ENCODE data around the gene KIR3DL3. TPM values are rescaled to one million over a fixed set of nuclear protein-coding genes. Genes with fewer than 3 reads are reported as not detected.
"Not testable (repeated sequence)": the region's sequence is repeated elsewhere in the genome, so short reads cannot be mapped to it uniquely, and the experiment has no call there.

Gene KIR3DL3
- total RNA-seq, 4 donors from 2014 or later, result not detected

DNA sequence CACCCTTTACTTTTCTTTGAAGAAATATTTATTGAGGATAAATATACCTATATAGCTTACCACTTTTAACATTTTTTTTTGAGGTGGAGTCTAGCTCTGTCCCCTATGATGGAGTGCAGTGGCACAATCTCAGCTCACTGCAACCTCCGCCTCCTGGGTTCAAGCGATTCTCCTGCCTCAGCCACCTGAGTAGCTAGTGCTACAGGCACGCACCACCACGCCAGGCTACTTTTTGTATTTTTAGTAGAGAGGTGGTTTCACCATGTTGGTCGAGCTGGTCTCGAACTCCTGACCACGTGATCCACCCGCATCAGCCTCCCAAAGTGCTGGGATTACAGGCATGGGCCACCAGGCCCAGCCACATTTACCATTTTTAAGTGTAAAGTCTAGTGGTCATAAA is 51.6 kb downstream of the KIR3DL3 start:
- H3K4me1 ChIP-seq; intact Hi-C loops (cut with DNase I); H3K27ac ChIP-seq (replicated peaks in 1 of 4); H3K9me3 ChIP-seq; H3K4me3 ChIP-seq; H3K36me3 ChIP-seq; H3K27me3 ChIP-seq; DNase-seq (ENCODE audit: extremely low spot score): not testable (repeated sequence)
- 80% methylated on average over 8 of the region's 8 CpGs for WGBS

DNA sequence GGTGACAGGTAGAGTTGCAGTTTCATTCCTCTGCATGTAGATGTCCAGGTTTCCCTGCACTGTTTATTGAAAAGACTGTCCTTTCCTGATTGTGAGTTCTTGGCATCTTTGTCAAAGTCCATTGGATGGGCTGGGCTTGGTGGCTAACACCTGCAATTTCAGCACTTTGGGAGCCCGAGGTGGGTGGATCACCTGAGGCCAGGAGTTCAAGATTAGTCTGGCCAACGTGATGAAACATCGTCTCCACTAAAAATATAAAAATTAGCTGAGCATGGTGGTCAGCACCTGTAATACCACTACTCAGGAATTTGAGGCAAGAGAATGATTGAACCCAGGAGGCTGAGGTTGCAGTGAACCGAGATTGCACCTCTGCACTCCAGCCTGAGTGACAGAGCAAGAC is 53.6 kb downstream of the KIR3DL3 start:
- H3K36me3 ChIP-seq; H3K27me3 ChIP-seq; DNase-seq (ENCODE audit: extremely low spot score); H3K4me1 ChIP-seq; H3K4me3 ChIP-seq; H3K27ac ChIP-seq (replicated peaks in 1 of 4); intact Hi-C loops (cut with DNase I); H3K9me3 ChIP-seq: not testable (repeated sequence)
- 70% methylated on average over 4 of the region's 4 CpGs for WGBS

DNA sequence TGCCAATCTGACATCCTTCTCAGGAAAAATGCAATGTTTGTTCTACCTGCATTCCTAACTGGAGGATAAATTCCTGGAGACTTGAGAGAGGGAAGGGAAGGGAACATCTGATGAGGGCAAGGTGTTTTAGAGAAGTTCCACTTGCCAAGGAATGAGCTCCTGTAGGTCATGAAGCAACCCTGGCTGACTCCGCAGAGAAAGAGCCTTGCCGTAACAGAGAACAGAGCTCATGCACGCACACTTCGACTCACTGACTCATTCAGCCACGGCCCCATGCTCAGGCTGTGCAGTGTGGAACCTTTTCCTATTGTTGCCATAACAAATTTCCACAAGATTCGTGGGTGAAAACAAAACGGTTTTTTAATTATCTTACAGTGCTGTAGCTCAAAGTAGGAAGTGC is 54.7 kb downstream of the KIR3DL3 start:
- H3K9me3 ChIP-seq; DNase-seq (ENCODE audit: extremely low spot score); H3K36me3 ChIP-seq; H3K27ac ChIP-seq (replicated peaks in 1 of 4); H3K4me3 ChIP-seq; intact Hi-C loops (cut with DNase I); H3K4me1 ChIP-seq; H3K27me3 ChIP-seq: not testable (repeated sequence)
- WGBS, result 82% methylated on average over 7 of the region's 7 CpGs

DNA sequence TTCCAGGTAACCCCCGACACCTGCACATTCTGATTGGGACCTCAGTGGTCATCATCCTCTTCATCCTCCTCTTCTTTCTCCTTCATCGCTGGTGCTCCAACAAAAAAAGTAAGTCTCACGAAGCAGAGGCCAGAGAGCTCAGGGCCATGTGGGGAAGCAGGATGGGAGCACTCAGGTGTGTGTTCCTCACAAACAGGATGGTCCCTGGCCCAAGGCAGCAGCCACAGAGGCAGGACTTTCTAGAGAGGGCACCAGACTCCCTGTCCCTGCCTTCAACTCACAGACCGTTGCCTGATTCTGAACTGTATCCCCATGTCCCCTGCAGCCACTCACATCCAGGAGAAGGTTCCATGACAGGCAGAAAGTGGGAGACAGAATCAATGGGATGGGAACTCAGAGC is 58.7 kb downstream of the KIR3DL3 start:
- H3K36me3 ChIP-seq; H3K4me1 ChIP-seq; H3K4me3 ChIP-seq; intact Hi-C loops (cut with DNase I); H3K27ac ChIP-seq (replicated peaks in 1 of 4); DNase-seq (ENCODE audit: extremely low spot score); H3K9me3 ChIP-seq: not testable (repeated sequence)
- 80% methylated on average over 3 of the region's 4 CpGs for WGBS
- H3K27me3 ChIP-seq, result peaks cover 0 to 23% (median 0%) of the 10 kb centered on the region in 4 donors

Small RNA genes lying within 50 kb of the gene (small RNA-seq; reads per million reads assigned to genes)
- gene AC245128.2 (0 reads per million in 3 donors), gene KIR3DP1 (0 reads per million in 3 donors)

Other genes starting within 250 kb of the KIR3DL3 start
- gene LAIR2, start 221.6 kb upstream of the KIR3DL3 start, total RNA-seq, result not detected
- gene LILRA2, start 150.7 kb upstream of the KIR3DL3 start, total RNA-seq, result 1 to 10 TPM in 3 of 4 donors, under 1 TPM in 1; 0.83 to 4.6 (median 2.3) TPM
- gene LILRA1, start 130.8 kb upstream of the KIR3DL3 start, total RNA-seq, result 1 to 10 TPM in 1 of 4 donors, under 1 TPM in 3; 0.23 to 2.0 (median 0.47) TPM
- 1 to 10 TPM; 1.4 to 5.0 (median 2.7) TPM for gene LILRB1, start 94.0 kb upstream of the KIR3DL3 start, total RNA-seq
- gene LILRB4, start 61.5 kb upstream of the KIR3DL3 start, total RNA-seq, result 10 to 100 TPM in 1 of 4 donors, 1 to 10 TPM in 3; 4.9 to 16.2 (median 6.5) TPM
- not detected for gene KIR2DL3, start 14.1 kb downstream of the KIR3DL3 start, total RNA-seq
- gene KIR2DL1, start 45.4 kb downstream of the KIR3DL3 start, total RNA-seq, result not detected
- not detected for gene KIR2DL4, start 79.2 kb downstream of the KIR3DL3 start, total RNA-seq
- not detected for gene KIR3DL1, start 92.0 kb downstream of the KIR3DL3 start, total RNA-seq
- gene KIR2DS4, start 108.2 kb downstream of the KIR3DL3 start, total RNA-seq, result not detected
- gene KIR3DL2, start 126.0 kb downstream of the KIR3DL3 start, total RNA-seq, result not detected
- gene FCAR, start 149.8 kb downstream of the KIR3DL3 start, total RNA-seq, result 1 to 10 TPM in 2 of 4 donors, under 1 TPM in 1, not detected in 1; 0.29 to 6.3 (median 1.4) TPM
- gene NCR1, start 181.7 kb downstream of the KIR3DL3 start, total RNA-seq, result under 1 TPM in 1 of 4 donors, not detected in 3; 0.33 TPM
- gene NLRP7, start 223.1 kb downstream of the KIR3DL3 start, total RNA-seq, result not detected
- gene NLRP2, start 241.9 kb downstream of the KIR3DL3 start, total RNA-seq, result under 1 TPM in 2 of 4 donors, not detected in 2; 0.42 to 0.50 TPM

All from esophagus muscularis mucosa (tissue), 4 donors.